ENCODE results near the gene IP6K3. TPM values are rescaled to one million over a fixed set of nuclear protein-coding genes. Genes with fewer than 3 reads are reported as not detected.
A peak's percentile ranks its signal among the peaks of the same experiment; 100 is the strongest.

IP6K3 gene
- polyA plus RNA-seq, 1 donor (not counting 4 experiments of a cell fraction or from before 2014, with no cell fraction given): not detected

DNA sequence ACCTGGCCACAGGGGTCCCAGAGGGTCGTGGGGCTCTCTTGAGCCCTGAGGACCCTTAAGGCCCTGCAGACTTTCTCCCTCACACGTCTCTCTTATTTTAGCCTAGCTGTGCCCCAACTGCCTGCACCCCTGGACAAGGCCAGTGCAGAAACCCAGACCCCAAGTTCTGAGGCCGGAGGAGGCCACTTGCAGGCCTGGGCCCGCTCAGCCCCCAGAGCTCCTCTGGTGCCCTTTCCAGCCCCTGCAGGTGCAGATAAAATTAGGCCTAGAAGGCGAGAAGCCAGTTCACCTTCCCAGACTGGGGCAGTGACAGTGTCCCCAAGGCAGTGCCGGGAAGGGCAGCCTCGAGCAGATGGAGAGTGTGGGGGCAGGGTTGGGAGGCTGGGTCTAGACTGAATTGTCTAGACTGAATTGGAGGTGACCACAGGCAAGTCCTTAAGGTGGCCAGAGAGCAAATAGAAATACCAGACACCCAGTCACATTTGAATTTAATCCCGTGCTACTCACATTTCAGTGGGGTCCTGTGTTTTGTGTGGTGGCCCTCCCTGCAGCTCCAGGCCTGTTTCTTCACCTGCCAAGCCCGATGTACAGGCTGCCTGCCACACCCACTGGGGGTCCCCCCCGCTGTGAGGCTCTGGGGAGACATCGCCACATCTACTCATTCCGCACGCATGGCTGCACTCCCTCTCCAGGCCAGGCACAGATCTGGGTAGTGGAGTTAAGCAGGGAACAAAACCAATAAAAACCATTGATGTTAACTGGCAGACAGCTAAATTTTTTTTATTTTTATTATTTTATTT is 8.6 kb upstream of the IP6K3 start:
- TF ChIP-seq EZH2 (IDR thresholded peaks at IDR 0.05; ENCODE audit: low read length): no peak
- no peak for FAIRE-seq
- no peaks in the 10 kb centered on the region for H3K79me2 ChIP-seq (ENCODE audit: control insufficient read depth, insufficient read depth, low read length)

GRCh38 chr6:33754222-33754621 is 7.5 kb upstream of the IP6K3 start:
- Histone ChIP-seq H3K79me2 (ENCODE audit: control insufficient read depth, insufficient read depth, low read length) (no peaks in the 10 kb centered on the region), H2AFZ (ENCODE audit: control insufficient read depth, low read length) (no peak overlapping the region), H3K36me3 (ENCODE audit: control insufficient read depth in 2 of 2, extremely low read depth in 1 of 2, insufficient read depth in 2 of 2, low read length in 2 of 2) (no peaks in the 10 kb centered on the region), H3K9ac (ENCODE audit: control insufficient read depth, extremely low read depth, insufficient read depth, low read length) (no peak overlapping the region), H3K9me1 (ENCODE audit: control insufficient read depth, extremely low read depth, insufficient read depth, low read length) (no peaks in the 10 kb centered on the region), H3K9me3 (ENCODE audit: control insufficient read depth, low read depth, low read length) (no peaks in the 10 kb centered on the region), H3K27ac (ENCODE audit: control insufficient read depth, insufficient read depth, low read length) (no peak overlapping the region), H3K27me3 (ENCODE audit: control insufficient read depth, extremely low read depth, insufficient read depth, low read length) (no peaks in the 10 kb centered on the region), H4K20me1 (ENCODE audit: control insufficient read depth, extremely low read depth, insufficient read depth, low read length) (no peaks in the 10 kb centered on the region), H3K4me3 (ENCODE audit: control insufficient read depth in 2 of 3, extremely low read depth in 1 of 3, insufficient read depth in 2 of 3, low read depth in 1 of 3, low read length in 3 of 3) (no peak overlapping the region), H3K4me1 (ENCODE audit: control insufficient read depth, extremely low read depth, insufficient read depth, low read length) (peaks cover 11% of the 10 kb centered on the region), H3K4me2 (ENCODE audit: control insufficient read depth, extremely low read depth, insufficient read depth, low read depth, low read length) (no peak overlapping the region)
- dilution Hi-C loops (cut with MboI; ENCODE audit: extremely low pct_ligation_motif_present, low sequenced_read_pairs): no loop called here
- TF ChIP-seq EZH2 (IDR thresholded peaks at IDR 0.05; ENCODE audit: low read length): no peak
- FAIRE-seq (no peak), DNase-seq (ENCODE audit: low read depth, low spot score) (no peak)

More for the DNA sequence above, 8.6 kb upstream of the IP6K3 start:
- no peak overlapping the region for H3K27ac ChIP-seq (ENCODE audit: control insufficient read depth, insufficient read depth, low read length)
- no peaks in the 10 kb centered on the region for H3K36me3 ChIP-seq (ENCODE audit: control insufficient read depth in 2 of 2, extremely low read depth in 1 of 2, insufficient read depth in 2 of 2, low read length in 2 of 2)
- H3K4me3 ChIP-seq (ENCODE audit: control insufficient read depth in 2 of 3, extremely low read depth in 1 of 3, insufficient read depth in 2 of 3, low read depth in 1 of 3, low read length in 3 of 3): no peak overlapping the region
- peaks cover 11% of the 10 kb centered on the region for H3K4me1 ChIP-seq (ENCODE audit: control insufficient read depth, extremely low read depth, insufficient read depth, low read length)
- H3K27me3 ChIP-seq (ENCODE audit: control insufficient read depth, extremely low read depth, insufficient read depth, low read length): no peaks in the 10 kb centered on the region
- no peak overlapping the region for H2AFZ ChIP-seq (ENCODE audit: control insufficient read depth, low read length)
- H4K20me1 ChIP-seq (ENCODE audit: control insufficient read depth, extremely low read depth, insufficient read depth, low read length): no peaks in the 10 kb centered on the region
- DNase-seq (ENCODE audit: low read depth, low spot score): no peak
- H3K4me2 ChIP-seq (ENCODE audit: control insufficient read depth, extremely low read depth, insufficient read depth, low read depth, low read length): no peak overlapping the region
- no peak overlapping the region for H3K9ac ChIP-seq (ENCODE audit: control insufficient read depth, extremely low read depth, insufficient read depth, low read length)
- H3K9me3 ChIP-seq (ENCODE audit: control insufficient read depth, low read depth, low read length): no peaks in the 10 kb centered on the region
- dilution Hi-C loops (cut with MboI; ENCODE audit: extremely low pct_ligation_motif_present, low sequenced_read_pairs): no loop called here
- no peaks in the 10 kb centered on the region for H3K9me1 ChIP-seq (ENCODE audit: control insufficient read depth, extremely low read depth, insufficient read depth, low read length)

GRCh38 chr6:33752646-33753015 is 5.9 kb upstream of the IP6K3 start:
- H4K20me1 ChIP-seq (ENCODE audit: control insufficient read depth, extremely low read depth, insufficient read depth, low read length): no peaks in the 10 kb centered on the region
- no peak for FAIRE-seq
- H3K4me3 ChIP-seq (ENCODE audit: control insufficient read depth in 2 of 3, extremely low read depth in 1 of 3, insufficient read depth in 2 of 3, low read depth in 1 of 3, low read length in 3 of 3): no peak overlapping the region
- no peak overlapping the region for H3K9ac ChIP-seq (ENCODE audit: control insufficient read depth, extremely low read depth, insufficient read depth, low read length)
- no peaks in the 10 kb centered on the region for H3K79me2 ChIP-seq (ENCODE audit: control insufficient read depth, insufficient read depth, low read length)
- H3K9me3 ChIP-seq (ENCODE audit: control insufficient read depth, low read depth, low read length): no peaks in the 10 kb centered on the region
- no peaks in the 10 kb centered on the region for H3K9me1 ChIP-seq (ENCODE audit: control insufficient read depth, extremely low read depth, insufficient read depth, low read length)
- no peak for TF ChIP-seq CTCF (optimal IDR thresholded peaks at IDR 0.05 in 1 of 3, IDR thresholded peaks at IDR 0.05 in 1 of 3, conservative IDR thresholded peaks at IDR 0.05 in 1 of 3; ENCODE audit: extremely low read depth in 1 of 3, insufficient read depth in 2 of 3, low read length in 3 of 3)
- no peak for TF ChIP-seq EZH2 (IDR thresholded peaks at IDR 0.05; ENCODE audit: low read length)
- no peak overlapping the region for H3K27ac ChIP-seq (ENCODE audit: control insufficient read depth, insufficient read depth, low read length)
- no peak for DNase-seq (ENCODE audit: low read depth, low spot score)
- peaks cover 11% of the 10 kb centered on the region for H3K4me1 ChIP-seq (ENCODE audit: control insufficient read depth, extremely low read depth, insufficient read depth, low read length)
- dilution Hi-C loops (cut with MboI; ENCODE audit: extremely low pct_ligation_motif_present, low sequenced_read_pairs): no loop called here
- H3K4me2 ChIP-seq (ENCODE audit: control insufficient read depth, extremely low read depth, insufficient read depth, low read depth, low read length): peak overlapping the region; percentile 39
- no peak overlapping the region for H2AFZ ChIP-seq (ENCODE audit: control insufficient read depth, low read length)
- H3K36me3 ChIP-seq (ENCODE audit: control insufficient read depth in 2 of 2, extremely low read depth in 1 of 2, insufficient read depth in 2 of 2, low read length in 2 of 2): no peaks in the 10 kb centered on the region
- H3K27me3 ChIP-seq (ENCODE audit: control insufficient read depth, extremely low read depth, insufficient read depth, low read length): no peaks in the 10 kb centered on the region

All from keratinocyte (primary cell).